ENCODE data around the gene TOR4A. TPM values are rescaled to one million over a fixed set of nuclear protein-coding genes. Genes with fewer than 3 reads are reported as not detected.

TOR4A gene
- total and polyA plus RNA-seq, 7 donors = 3.8 to 33.0 (median 4.3) TPM

GRCh38 chr9:137243626-137244485 lies 33.7 kb upstream of the TOR4A start:
- no peak overlapping the region for H3K4me3 ChIP-seq

GRCh38 chr9:137244486-137245449 lies 32.8 kb upstream of the TOR4A start:
- Histone ChIP-seq H3K27ac (no peak overlapping the region), H3K4me1 (peaks cover 2 to 38% (median 24%) of the 10 kb centered on the region in 4 donors), H3K9me3 (no peaks in the 10 kb centered on the region), H3K27me3 (no peaks in the 10 kb centered on the region), H3K4me3 (no peak overlapping the region), H3K36me3 (peaks cover 4 to 19% (median 15%) of the 10 kb centered on the region in 4 donors)
- intact Hi-C loops (cut with DNase I) = no loop called here
- WGBS, 2 donors = 81% methylated on average over 36 of the region's 36 CpGs
- no peak for DNase-seq
- TF ChIP-seq POLR2A (IDR thresholded peaks at IDR 0.05) (no peak), EP300 (IDR thresholded peaks at IDR 0.05) (no peak), POLR2AphosphoS5 (IDR thresholded peaks at IDR 0.05) (no peak), CTCF (IDR thresholded peaks at IDR 0.05) (no peak)

More at GRCh38 chr9:137243626-137244485, 33.7 kb upstream of the TOR4A start:
- DNase-seq = no peak
- 56 to 72% methylated on average over 15 of the region's 15 CpGs for WGBS, 2 donors
- H3K9me3 ChIP-seq = no peaks in the 10 kb centered on the region
- H3K27me3 ChIP-seq = no peaks in the 10 kb centered on the region
- intact Hi-C loops (cut with DNase I) = no loop called here
- TF ChIP-seq CTCF (IDR thresholded peaks at IDR 0.05) (no peak), POLR2A (IDR thresholded peaks at IDR 0.05) (no peak), EP300 (IDR thresholded peaks at IDR 0.05) (no peak), POLR2AphosphoS5 (IDR thresholded peaks at IDR 0.05) (no peak)
- peaks cover 4 to 19% (median 15%) of the 10 kb centered on the region in 4 donors for H3K36me3 ChIP-seq
- H3K27ac ChIP-seq = no peak overlapping the region
- H3K4me1 ChIP-seq = peaks cover 2 to 47% (median 33%) of the 10 kb centered on the region in 4 donors

GRCh38 chr9:137245450-137246421 lies 31.8 kb upstream of the TOR4A start:
- TF ChIP-seq EP300 (IDR thresholded peaks at IDR 0.05) = no peak
- no peak for TF ChIP-seq CTCF (IDR thresholded peaks at IDR 0.05)
- no peak for TF ChIP-seq POLR2A (IDR thresholded peaks at IDR 0.05)
- TF ChIP-seq POLR2AphosphoS5 (IDR thresholded peaks at IDR 0.05) = no peak
- peaks cover 4 to 19% (median 15%) of the 10 kb centered on the region in 4 donors for H3K36me3 ChIP-seq
- H3K27ac ChIP-seq = no peak overlapping the region
- DNase-seq = no peak
- H3K4me1 ChIP-seq = peaks cover 2 to 30% (median 20%) of the 10 kb centered on the region in 4 donors
- WGBS, 2 donors = 91 to 93% methylated on average over 25 of the region's 25 CpGs
- no peaks in the 10 kb centered on the region for H3K9me3 ChIP-seq
- no peaks in the 10 kb centered on the region for H3K27me3 ChIP-seq
- no peak overlapping the region for H3K4me3 ChIP-seq
- intact Hi-C loops (cut with DNase I) = no loop called here
